Left colon (tissue), 2 donors: Measurements from ENCODE around the gene TSHZ2. TPM values are rescaled to one million over a fixed set of nuclear protein-coding genes. Genes with fewer than 3 reads are reported as not detected.

ENCODE experiments used
- ATAC-seq: fragments of 200-7000 bp; cut with Tn5 transposase; one replicate; pipeline ENCODE4 v1.9.1; 2020; ENCODE audit warnings: mild to moderate bottlenecking, moderate library complexity
- DNase-seq, 2 donors: peaks; one replicate each; pipeline ENCODE4 v3.0.0-alpha.2; 2020
- intact Hi-C, 2 donors: fragments of 100-400 bp; cut with DNase I in 1 of 2; cut with micrococcal nuclease in 1 of 2; formaldehyde crosslinking; loops; one replicate each; pipeline versions ENCODE4 v1.11.2 to v1.14.0; 2022; cut with DNase I, micrococcal nuclease
- total RNA-seq, 2 donors: library from RNA; stranded (reverse); fragmentation: NEBNext Ultra II Directional; extraction: Animal tissue kit (Norgen Biotek cat#: 25700); gene quantifications; one replicate each; pipeline ENCODE4 v1.2.1, GENCODE V29; 2021
- donor health status: DM: no; HTN: no; CAD: no.
- donor health status: DM: yes; HTN: yes; CAD: no.

TSHZ2 gene
- total RNA-seq, 2 donors from 2014 or later, result 1.7 to 4.9 TPM

GRCh38 chr20:52992632-52993031 is 20.5 kb downstream of the TSHZ2 start:
- ATAC-seq, result no peak
- DNase-seq, result no peak
- intact Hi-C loops, result no loop called here

- intact Hi-C loops, result no loop called here
- ATAC-seq, result no peak
- no peak for DNase-seq
These were observed 20.9 kb downstream of the TSHZ2 start for GRCh38 chr20:52993076-52993475.

- DNase-seq (no peak), ATAC-seq (no peak)
- intact Hi-C loops, result no loop called here
These were observed 22.2 kb downstream of the TSHZ2 start for GRCh38 chr20:52994184-52994970.

GRCh38 chr20:52996130-52996529 is 24.0 kb downstream of the TSHZ2 start:
- ATAC-seq (no peak), DNase-seq (no peak)
- intact Hi-C loops, result no loop called here

GRCh38 chr20:52996658-52997057 is 24.5 kb downstream of the TSHZ2 start:
- DNase-seq, result no peak
- intact Hi-C loops, result no loop called here
- ATAC-seq, result no peak

GRCh38 chr20:52998268-52998667 is 26.1 kb downstream of the TSHZ2 start:
- DNase-seq, result no peak
- intact Hi-C loops, result no loop called here
- ATAC-seq, result no peak

GRCh38 chr20:52999040-52999439 is 26.9 kb downstream of the TSHZ2 start:
- DNase-seq, result no peak
- no peak for ATAC-seq
- intact Hi-C loops, result no loop called here

GRCh38 chr20:53001498-53002301 is 29.5 kb downstream of the TSHZ2 start:
- intact Hi-C loops, result no loop called here

GRCh38 chr20:53002786-53003185 is 30.6 kb downstream of the TSHZ2 start:
- intact Hi-C loops, result no loop called here
- DNase-seq (no peak), ATAC-seq (no peak)

More at GRCh38 chr20:53001498-53002301, 29.5 kb downstream of the TSHZ2 start:
- ATAC-seq (no peak), DNase-seq (no peak)

- intact Hi-C loops, result no loop called here
- no peak for DNase-seq
- no peak for ATAC-seq
These were observed 31.4 kb downstream of the TSHZ2 start for GRCh38 chr20:53003420-53004154.

- intact Hi-C loops, result no loop called here
These were observed 32.2 kb downstream of the TSHZ2 start for GRCh38 chr20:53004267-53004813.

GRCh38 chr20:53009979-53010735 is 38.0 kb downstream of the TSHZ2 start:
- no peak for DNase-seq
- intact Hi-C loops, result no loop called here
- ATAC-seq, result no peak

More at GRCh38 chr20:53004267-53004813, 32.2 kb downstream of the TSHZ2 start:
- no peak for ATAC-seq
- no peak for DNase-seq

GRCh38 chr20:53011640-53012039 is 39.5 kb downstream of the TSHZ2 start:
- DNase-seq (no peak), ATAC-seq (no peak)
- intact Hi-C loops, result no loop called here

GRCh38 chr20:53013183-53013582 is 41.0 kb downstream of the TSHZ2 start:
- intact Hi-C loops, result no loop called here
- no peak for ATAC-seq

GRCh38 chr20:53013847-53014246 is 41.7 kb downstream of the TSHZ2 start:
- intact Hi-C loops, result no loop called here
- no peak for DNase-seq

More at GRCh38 chr20:53013183-53013582, 41.0 kb downstream of the TSHZ2 start:
- DNase-seq, result no peak

GRCh38 chr20:53016071-53016470 is 43.9 kb downstream of the TSHZ2 start:
- intact Hi-C loops, result no loop called here
- ATAC-seq (no peak), DNase-seq (no peak)

More at GRCh38 chr20:53013847-53014246, 41.7 kb downstream of the TSHZ2 start:
- no peak for ATAC-seq

- DNase-seq, result no peak
- intact Hi-C loops, result no loop called here
- ATAC-seq, result no peak
These were observed 44.4 kb downstream of the TSHZ2 start for GRCh38 chr20:53016534-53017042.

GRCh38 chr20:53017206-53017605 is 45.0 kb downstream of the TSHZ2 start:
- no peak for DNase-seq

More at GRCh38 chr20:53017206-53017605, 45.0 kb downstream of the TSHZ2 start:
- no peak for ATAC-seq
- intact Hi-C loops, result no loop called here
